Thymus (tissue), 11 donors: Measurements from ENCODE around the gene IL4R. TPM values are rescaled to one million over a fixed set of nuclear protein-coding genes. Genes with fewer than 3 reads are reported as not detected.
A peak's percentile ranks its signal among the peaks of the same experiment; 100 is the strongest.
"Not testable (repeated sequence)": the region's sequence is repeated elsewhere in the genome, so short reads cannot be mapped to it uniquely, and the experiment has no call there.

Experiments
- DNase-seq, 9 donors: peaks; one replicate each; pipeline ENCODE4 v3.0.0-alpha.2; 2013; ENCODE audit warnings: low spot score in 9 of 9, low read depth in 6 of 9, missing footprints in 1 of 9
- H3K27ac ChIP-seq, 2 donors: one replicate each; pipeline ENCODE4 v1.5.1; 2013; ENCODE audit warnings: control low read depth in 1 of 2, low read depth in 1 of 2, low read length in 1 of 2, mild to moderate bottlenecking in 1 of 2, moderate library complexity in 1 of 2
- H3K27me3 ChIP-seq, 2 donors: one replicate each; pipeline ENCODE4 v1.5.1; 2013; ENCODE audit warnings: low read length in 1 of 2; ENCODE audit not compliant: control insufficient read depth in 2 of 2, insufficient read depth in 1 of 2
- H3K36me3 ChIP-seq, 2 donors: one replicate each; pipeline ENCODE4 v1.5.1; 2013; ENCODE audit warnings: low read length in 1 of 2, mild to moderate bottlenecking in 1 of 2, moderate library complexity in 1 of 2; ENCODE audit not compliant: control insufficient read depth in 2 of 2, insufficient read depth in 2 of 2
- H3K4me1 ChIP-seq, 2 donors: one replicate each; pipeline ENCODE4 v1.5.1; 2013; ENCODE audit warnings: low read length in 2 of 2; ENCODE audit not compliant: control insufficient read depth in 2 of 2, insufficient read depth in 2 of 2
- H3K4me3 ChIP-seq, 2 donors: one replicate each; pipeline ENCODE4 v1.5.1; 2013; ENCODE audit warnings: low read length in 2 of 2, control low read depth in 1 of 2, mild to moderate bottlenecking in 1 of 2
- H3K9me3 ChIP-seq, 2 donors: one replicate each; pipeline ENCODE4 v1.5.1; 2013; ENCODE audit warnings: low read length in 1 of 2, mild to moderate bottlenecking in 1 of 2; ENCODE audit not compliant: control insufficient read depth in 2 of 2, insufficient read depth in 1 of 2
- whole genome bisulfite sequencing: extraction: QIAGEN DNeasy Blood & Tissue Kit; methylation state at CpG from one replicate; pipeline ENCODE4 v1.1.7; 2013; 5-methylcytosine and 5-hydroxymethylcytosine counted together
- polyA plus RNA-seq: library from polyadenylated mRNA; stranded (reverse); fragments of 200-250 nt; gene quantifications from one replicate; pipeline ENCODE4 v1.2.3, GENCODE V29; 2013
- total RNA-seq: library from RNA; stranded (reverse); fragments of 120-200 nt; gene quantifications from one replicate; pipeline ENCODE4 v1.2.4, GENCODE V29; 2013
- donor health status: healthy.

Gene IL4R
- total and polyA plus RNA-seq, 2 donors, result 14.8 to 36.8 TPM

DNA sequence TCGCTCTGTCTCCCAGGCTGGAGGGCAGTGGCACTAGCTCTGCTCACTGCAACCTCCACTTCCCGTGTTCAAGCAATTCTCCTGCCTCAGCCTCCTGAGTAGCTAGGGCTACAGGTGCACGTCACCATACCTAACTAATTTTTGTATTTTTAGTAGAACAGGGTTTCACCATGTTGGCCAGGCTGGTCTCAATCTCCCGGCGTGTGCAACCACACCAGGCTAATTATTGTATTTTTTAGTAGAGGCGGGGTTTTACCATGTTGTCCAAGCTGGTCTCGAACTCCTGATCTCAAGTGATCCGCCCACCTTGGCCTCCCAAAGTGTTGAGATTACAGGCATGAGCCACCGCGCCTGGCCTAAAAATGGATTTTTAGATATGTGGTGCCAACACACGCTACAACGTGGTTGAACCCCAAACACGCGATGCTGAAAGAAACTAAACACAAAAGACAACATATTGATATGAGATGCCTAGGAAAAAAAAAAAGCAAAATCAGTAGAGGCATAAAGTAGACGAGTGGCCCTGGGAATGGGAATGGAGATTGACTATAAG, 84.6 kb downstream of the IL4R start:
- not testable (repeated sequence) for H3K27me3 ChIP-seq, DNase-seq, H3K27ac ChIP-seq, H3K4me3 ChIP-seq, H3K9me3 ChIP-seq, H3K36me3 ChIP-seq
- WGBS, result 95% methylated on average over 15 of the region's 15 CpGs
- peaks cover 26 to 34% of the 10 kb centered on the region in 2 donors for H3K4me1 ChIP-seq

DNA sequence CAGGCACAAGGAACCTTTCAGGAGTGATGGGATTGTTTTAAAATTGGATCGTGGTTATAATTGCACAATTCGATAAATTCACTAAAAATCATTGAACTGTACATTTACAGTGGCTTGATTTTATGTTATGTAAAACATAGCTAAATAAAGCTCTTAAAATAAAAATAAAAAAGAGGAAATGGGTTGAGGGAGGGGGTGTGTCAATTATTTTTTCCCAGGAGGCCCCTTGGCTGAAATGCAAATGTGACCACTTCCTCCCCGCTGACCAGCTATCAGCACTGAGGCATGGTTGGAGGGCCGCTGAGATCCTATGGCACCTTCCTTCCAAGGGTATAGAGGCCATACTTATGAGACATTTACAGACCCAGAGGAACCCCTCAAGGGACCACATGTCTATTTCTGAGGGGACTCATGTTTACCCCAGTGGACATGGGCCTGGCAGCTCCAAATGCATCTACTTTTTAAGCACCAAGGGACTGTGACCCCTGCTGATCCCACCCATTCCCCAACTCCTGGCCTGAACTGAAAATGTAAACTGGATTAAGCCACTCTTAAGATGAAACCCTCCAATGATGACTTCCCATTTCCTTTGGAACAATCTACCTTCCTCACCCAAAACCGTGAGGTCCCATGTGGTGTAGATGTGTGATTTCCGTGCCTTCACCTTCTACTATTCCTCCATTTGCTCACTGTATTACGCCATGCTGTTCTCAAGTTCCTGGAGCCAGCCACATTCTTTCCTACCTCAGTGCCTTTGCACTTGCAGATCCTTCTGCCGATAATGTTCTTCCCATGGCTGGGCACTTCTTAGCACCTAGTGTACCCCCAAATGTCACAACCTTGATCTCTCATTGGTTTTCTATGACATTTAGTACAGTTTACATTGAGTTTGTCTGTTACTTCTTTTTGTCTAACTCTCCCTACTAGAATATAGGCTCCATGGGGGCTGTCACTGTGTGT, 85.4 kb downstream of the IL4R start:
- Histone ChIP-seq H3K27me3 (no peaks in the 10 kb centered on the region), H3K27ac (no peak overlapping the region), H3K4me1 (peaks cover 34 to 41% of the 10 kb centered on the region in 2 donors), H3K9me3 (no peaks in the 10 kb centered on the region), H3K4me3 (no peak overlapping the region), H3K36me3 (no peaks in the 10 kb centered on the region)
- WGBS, result 71% methylated on average over 8 of the region's 8 CpGs
- no peak for DNase-seq

- WGBS, result 96% methylated on average over 2 of the region's 2 CpGs
- no peak overlapping the region for H3K4me3 ChIP-seq
- H3K4me1 ChIP-seq, result peaks cover 40 to 48% of the 10 kb centered on the region in 2 donors
- H3K27ac ChIP-seq, result no peak overlapping the region
- H3K27me3 ChIP-seq, result no peaks in the 10 kb centered on the region
- H3K36me3 ChIP-seq, result no peaks in the 10 kb centered on the region
- DNase-seq, result no peak
- H3K9me3 ChIP-seq, result no peaks in the 10 kb centered on the region
Observed at GRCh38 chr16:27399969-27400368, 86.2 kb downstream of the IL4R start.

DNA sequence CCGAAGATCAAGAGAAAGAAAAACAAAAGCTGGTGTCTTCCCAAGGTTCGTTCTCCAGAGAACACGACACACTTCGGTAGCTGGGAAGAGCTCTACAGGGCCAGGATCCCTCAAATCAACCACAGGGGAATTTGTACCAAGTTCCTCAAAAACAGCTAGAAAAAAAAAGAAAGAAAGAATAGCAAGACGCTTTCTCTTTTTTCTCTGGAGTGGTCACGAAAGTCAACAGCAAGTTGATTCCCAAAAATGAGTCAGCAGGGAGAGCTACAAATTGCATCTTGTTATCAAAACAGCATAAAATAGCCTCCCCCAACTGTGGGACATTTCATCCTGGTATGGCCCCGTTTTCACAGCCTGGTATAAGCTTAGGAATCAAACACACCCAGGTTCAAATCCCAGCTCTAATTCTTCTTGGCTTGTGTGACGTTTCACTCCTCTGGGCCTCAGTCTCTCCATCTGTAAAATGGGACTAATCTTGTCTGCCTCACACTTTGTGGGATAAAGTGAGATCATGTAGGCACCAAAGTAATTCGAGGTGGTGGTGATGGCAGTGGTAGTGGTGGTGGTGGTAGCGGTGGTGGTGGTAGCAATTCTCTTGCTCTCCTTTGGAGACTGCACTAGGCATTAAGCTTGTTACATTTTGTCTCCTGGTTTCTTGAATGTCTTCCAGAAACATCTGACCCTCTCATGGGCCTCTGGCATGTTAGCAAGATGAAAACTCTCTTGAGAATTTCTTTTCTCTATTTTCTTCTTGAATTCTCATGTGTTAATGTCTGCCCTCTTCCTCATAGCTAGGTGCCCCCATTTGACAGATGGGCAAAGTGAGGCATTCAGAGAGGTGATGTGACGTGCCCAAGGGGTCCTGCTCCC, 87.2 kb downstream of the IL4R start:
- Histone ChIP-seq H3K36me3 (no peaks in the 10 kb centered on the region), H3K27ac (peak overlapping the region; percentile 36 to 95), H3K4me1 (peaks cover 50 to 58% of the 10 kb centered on the region in 2 donors), H3K9me3 (no peaks in the 10 kb centered on the region), H3K27me3 (no peaks in the 10 kb centered on the region), H3K4me3 (no peak overlapping the region)
- DNase-seq, result peak in 1 of 9 donors; percentile 35
- 37% methylated on average over 11 of the region's 11 CpGs for WGBS

GRCh38 chr16:27401768-27402568, 88.2 kb downstream of the IL4R start, which contains the start of gene IL21R:
Gene IL21R (plus strand): TSS chr16:27402174. CDS start chr16:27430072, 27,898 bp downstream.
- Histone ChIP-seq H3K27me3 (no peaks in the 10 kb centered on the region), H3K9me3 (no peaks in the 10 kb centered on the region), H3K4me1 (peaks cover 59 to 68% of the 10 kb centered on the region in 2 donors), H3K36me3 (no peaks in the 10 kb centered on the region), H3K4me3 (peak within 1 kb of the TSS; percentile 61 to 69), H3K27ac (peak within 1 kb of the TSS; percentile 94 to 95)
- 7% methylated on average over 23 of the region's 23 CpGs for WGBS
- peak; percentile 65 to 94 (median 80) for DNase-seq

GRCh38 chr16:27402569-27402963, 88.8 kb downstream of the IL4R start:
- peaks cover 62 to 74% of the 10 kb centered on the region in 2 donors for H3K4me1 ChIP-seq
- WGBS, result 37% methylated on average over 8 of the region's 8 CpGs
- peak overlapping the region; percentile 94 to 95 for H3K27ac ChIP-seq
- peak in 1 of 9 donors; percentile 43 for DNase-seq
- H3K36me3 ChIP-seq, result no peaks in the 10 kb centered on the region
- peak overlapping the region; percentile 61 to 69 for H3K4me3 ChIP-seq
- no peaks in the 10 kb centered on the region for H3K27me3 ChIP-seq
- H3K9me3 ChIP-seq, result no peaks in the 10 kb centered on the region

GRCh38 chr16:27402964-27403600, 89.3 kb downstream of the IL4R start:
- Histone ChIP-seq H3K4me3 (peak overlapping the region; percentile 61 to 69), H3K27ac (peak overlapping the region; percentile 94 to 95), H3K36me3 (no peaks in the 10 kb centered on the region), H3K27me3 (no peaks in the 10 kb centered on the region), H3K9me3 (no peaks in the 10 kb centered on the region), H3K4me1 (peaks cover 65 to 79% of the 10 kb centered on the region in 2 donors)
- peak in 1 of 9 donors; percentile 25 for DNase-seq
- WGBS, result 88% methylated on average over 20 of the region's 20 CpGs

- no peak for DNase-seq
- WGBS, result 91% methylated on average over 6 of the region's 6 CpGs
- Histone ChIP-seq H3K4me1 (peaks cover 70 to 85% of the 10 kb centered on the region in 2 donors), H3K9me3 (no peaks in the 10 kb centered on the region), H3K36me3 (no peaks in the 10 kb centered on the region), H3K27ac (peak overlapping the region; percentile 6 to 94), H3K4me3 (peak overlapping the region; percentile 61 to 69), H3K27me3 (no peaks in the 10 kb centered on the region)
Observed at GRCh38 chr16:27403601-27403992, 89.8 kb downstream of the IL4R start.
